IgD-negative memory B cell (primary cell): ENCODE results near the gene CELA3A. TPM values are rescaled to one million over a fixed set of nuclear protein-coding genes. Genes with fewer than 3 reads are reported as not detected.
"Not testable (repeated sequence)": the region's sequence is repeated elsewhere in the genome, so short reads cannot be mapped to it uniquely, and the experiment has no call there.

Source experiments
- H3K27ac Mint-ChIP-seq, 3 donors: one replicate each; pipeline ENCODE4 v1.8.0; 2020 to 2022; ENCODE audit warnings: mild to moderate bottlenecking in 3 of 3, mixed read lengths in 3 of 3, moderate library complexity in 1 of 3
- H3K27me3 Mint-ChIP-seq: one replicate; pipeline ENCODE4 v1.8.0; 2021; ENCODE audit warnings: mixed read lengths
- H3K36me3 Mint-ChIP-seq: one replicate; pipeline ENCODE4 v1.8.0; 2020; ENCODE audit warnings: mild to moderate bottlenecking, mixed read lengths
- H3K4me1 Mint-ChIP-seq, 3 donors: one replicate each; pipeline ENCODE4 v1.8.0; 2020 to 2022; ENCODE audit warnings: mixed read lengths in 3 of 3, mild to moderate bottlenecking in 1 of 3
- H3K4me3 Mint-ChIP-seq, 4 donors: one replicate each; pipeline ENCODE4 v1.8.0; 2020 to 2022; ENCODE audit warnings: mild to moderate bottlenecking in 4 of 4, mixed read lengths in 4 of 4, moderate library complexity in 3 of 4
- H3K9me3 Mint-ChIP-seq, 3 donors: one replicate each; pipeline ENCODE4 v1.8.0; 2020 to 2021; ENCODE audit warnings: mixed read lengths in 3 of 3, mild to moderate bottlenecking in 1 of 3
- polyA plus RNA-seq: library from polyadenylated mRNA; unstranded; fragments of 300-500 nt; fragmentation: Illumina TruSeq; gene quantifications from one replicate; pipeline ENCODE4 v1.2.3, GENCODE V29; 2021

Gene CELA3A
- polyA plus RNA-seq, 1 donor from 2014 or later, result not detected

DNA sequence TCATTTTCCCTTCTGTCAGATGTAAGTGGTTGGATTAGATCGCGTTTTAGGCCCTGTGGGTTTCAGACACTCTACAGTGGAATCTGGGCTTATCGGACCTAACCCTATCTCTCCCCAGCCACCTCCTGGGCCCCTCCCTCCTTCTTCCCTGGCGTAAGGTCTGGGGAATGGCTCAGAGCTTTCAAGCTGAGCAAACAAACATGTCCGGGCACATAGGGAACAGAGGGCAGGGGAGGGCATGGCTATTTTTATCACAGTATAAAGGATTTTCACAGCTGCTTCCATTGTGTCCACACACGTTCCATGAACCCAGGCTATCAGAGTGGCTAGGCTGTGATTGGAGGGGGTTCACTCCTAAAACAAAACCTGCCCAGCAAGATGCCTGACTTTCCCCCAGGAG, 26.8 kb upstream of the CELA3A start:
- not testable (repeated sequence) for H3K36me3 Mint-ChIP-seq, H3K4me3 Mint-ChIP-seq, H3K27ac Mint-ChIP-seq, H3K9me3 Mint-ChIP-seq, H3K27me3 Mint-ChIP-seq, H3K4me1 Mint-ChIP-seq

DNA sequence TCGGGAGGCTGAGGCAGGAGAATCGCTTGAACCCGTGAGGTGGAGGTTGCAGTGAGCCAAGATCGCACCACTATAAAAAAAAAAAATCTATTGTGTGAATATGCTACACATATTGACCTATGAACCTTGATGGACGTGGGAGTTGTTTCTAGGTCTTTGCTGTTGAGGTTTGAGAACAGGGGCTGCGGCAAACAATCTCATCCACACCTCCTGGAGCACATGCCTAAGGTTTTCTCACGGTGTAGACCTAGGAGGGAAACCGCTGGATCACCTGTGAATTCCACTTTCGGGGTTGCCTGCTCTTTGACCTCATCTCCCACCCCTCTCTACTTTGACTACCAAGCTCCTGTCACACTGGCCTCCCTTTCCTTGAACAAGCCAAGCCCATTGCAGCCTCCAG, 26.2 kb upstream of the CELA3A start:
- H3K9me3 Mint-ChIP-seq, H3K36me3 Mint-ChIP-seq, H3K27me3 Mint-ChIP-seq, H3K27ac Mint-ChIP-seq, H3K4me1 Mint-ChIP-seq, H3K4me3 Mint-ChIP-seq: not testable (repeated sequence)

DNA sequence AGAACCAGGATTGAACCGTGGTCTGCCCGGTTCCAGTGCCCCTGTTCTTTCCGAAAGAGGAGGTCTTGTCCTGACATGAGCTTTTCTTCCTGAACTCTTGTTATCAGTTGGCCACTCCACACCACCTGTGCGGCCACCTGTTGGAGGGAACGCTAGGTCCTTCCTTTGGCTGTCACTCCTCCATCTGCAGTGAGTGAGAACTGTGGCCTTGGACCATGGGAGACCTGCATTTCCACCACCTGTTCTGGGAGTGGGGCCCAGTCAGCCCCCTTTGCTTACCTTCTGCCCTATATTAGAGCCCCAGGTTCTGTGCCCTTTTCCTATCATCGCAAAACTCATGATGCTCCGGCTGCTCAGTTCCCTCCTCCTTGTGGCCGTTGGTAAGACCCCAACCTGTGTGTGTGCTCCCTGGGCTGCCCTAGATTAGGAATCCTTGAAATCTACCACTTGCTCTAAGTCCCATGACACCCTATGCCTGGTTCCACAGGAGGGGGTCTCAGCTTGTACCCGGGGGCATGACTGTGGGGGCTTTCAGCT, 24.7 kb upstream of the CELA3A start, which contains the start of gene CELA3B:
TSS of gene CELA3B (plus strand) at position 320 of the 537 bp plus-strand sequence. CDS start at position 338, 18 bp downstream.
- not testable (repeated sequence) for H3K9me3 Mint-ChIP-seq, H3K36me3 Mint-ChIP-seq, H3K27ac Mint-ChIP-seq, H3K27me3 Mint-ChIP-seq, H3K4me1 Mint-ChIP-seq
- peak within 1 kb of the TSS in 1 of 4 donors; percentile 8 for H3K4me3 Mint-ChIP-seq

DNA sequence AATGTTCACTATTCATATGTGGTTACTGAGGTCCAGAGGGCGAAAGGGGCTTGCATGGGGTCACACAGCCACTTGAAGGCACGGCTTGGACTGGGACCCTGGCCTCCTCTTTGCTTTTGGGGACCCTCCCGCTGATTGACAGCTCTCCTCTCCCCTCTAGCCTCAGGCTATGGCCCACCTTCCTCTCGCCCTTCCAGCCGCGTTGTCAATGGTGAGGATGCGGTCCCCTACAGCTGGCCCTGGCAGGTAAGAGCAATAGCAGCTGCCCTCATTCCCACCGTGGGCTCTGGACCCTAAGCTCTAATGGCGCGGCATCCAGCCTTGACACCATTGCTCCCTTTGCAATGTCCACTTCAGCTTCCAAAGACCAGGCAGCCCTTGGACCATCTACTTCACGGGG, 23.2 kb upstream of the CELA3A start:
- H3K27ac Mint-ChIP-seq, H3K9me3 Mint-ChIP-seq, H3K4me3 Mint-ChIP-seq, H3K4me1 Mint-ChIP-seq, H3K36me3 Mint-ChIP-seq, H3K27me3 Mint-ChIP-seq: not testable (repeated sequence)

DNA sequence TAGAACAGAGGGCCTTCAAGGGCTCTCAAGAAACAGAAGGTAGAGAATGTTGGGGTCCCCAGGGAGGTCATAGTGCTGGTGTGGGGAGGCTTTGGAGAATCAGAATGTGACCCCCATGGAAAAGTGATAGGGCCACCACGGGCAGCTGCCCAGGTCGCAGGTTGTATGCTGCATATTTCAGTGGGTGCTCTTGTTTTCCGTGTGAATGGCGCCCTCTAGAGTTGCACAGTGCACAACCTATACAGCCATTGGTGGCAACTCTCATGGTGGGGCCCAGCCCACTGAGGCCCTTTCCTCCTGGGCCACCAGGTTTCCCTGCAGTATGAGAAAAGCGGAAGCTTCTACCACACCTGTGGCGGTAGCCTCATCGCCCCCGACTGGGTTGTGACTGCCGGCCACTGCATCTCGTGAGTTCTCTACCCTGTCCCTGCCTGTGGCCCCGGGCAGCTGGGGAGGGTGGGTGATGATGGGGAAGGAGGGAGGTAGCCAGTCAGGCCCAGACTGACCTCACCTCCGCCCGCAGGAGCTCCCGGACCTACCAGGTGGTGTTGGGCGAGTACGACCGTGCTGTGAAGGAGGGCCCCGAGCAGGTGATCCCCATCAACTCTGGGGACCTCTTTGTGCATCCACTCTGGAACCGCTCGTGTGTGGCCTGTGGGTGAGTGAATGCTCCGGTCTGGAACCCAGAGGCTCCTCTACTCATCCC, 20.8 kb upstream of the CELA3A start:
- not testable (repeated sequence) for H3K9me3 Mint-ChIP-seq, H3K36me3 Mint-ChIP-seq, H3K4me3 Mint-ChIP-seq, H3K27ac Mint-ChIP-seq, H3K27me3 Mint-ChIP-seq, H3K4me1 Mint-ChIP-seq

DNA sequence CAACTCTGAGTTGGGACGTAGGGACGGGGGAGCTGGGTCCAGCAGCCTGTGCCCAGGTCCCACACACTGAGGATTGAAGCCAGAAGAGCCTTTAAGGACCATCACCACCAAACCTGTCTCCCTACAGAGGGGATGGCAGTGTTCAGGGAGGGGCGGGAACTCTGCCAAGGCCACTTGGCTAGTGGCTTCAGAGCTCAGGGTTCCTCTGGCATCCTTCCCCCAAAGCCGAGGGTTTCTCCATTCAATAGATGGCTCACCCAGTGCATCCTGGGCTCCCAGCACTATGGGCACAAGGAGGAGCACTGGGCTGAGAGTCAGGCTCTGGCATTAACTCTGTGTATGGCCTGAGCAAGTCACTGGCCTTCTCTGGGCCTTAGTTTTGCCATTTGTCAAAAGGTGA, 20.2 kb upstream of the CELA3A start:
- H3K36me3 Mint-ChIP-seq, H3K4me1 Mint-ChIP-seq, H3K27me3 Mint-ChIP-seq, H3K9me3 Mint-ChIP-seq, H3K27ac Mint-ChIP-seq, H3K4me3 Mint-ChIP-seq: not testable (repeated sequence)

DNA sequence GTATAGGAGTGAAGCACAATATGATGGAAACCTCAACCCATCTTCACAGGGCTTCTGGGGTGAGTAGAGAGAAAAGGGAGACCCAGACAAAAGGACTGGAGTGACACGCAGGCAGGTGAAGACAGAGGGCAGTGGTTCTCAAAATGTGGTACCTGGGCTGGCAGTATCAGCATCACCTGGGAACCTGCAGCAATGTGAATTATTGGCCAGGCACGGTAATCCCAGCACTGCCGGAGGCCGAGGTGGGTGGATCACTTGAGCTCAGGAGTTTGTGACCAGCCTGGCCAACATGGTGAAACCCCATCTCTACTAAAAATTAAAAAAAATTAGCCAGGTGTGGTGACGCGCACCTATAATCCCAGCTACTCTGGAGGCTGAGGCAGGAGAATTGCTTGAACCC, 19.3 kb upstream of the CELA3A start:
- H3K36me3 Mint-ChIP-seq, H3K27me3 Mint-ChIP-seq, H3K9me3 Mint-ChIP-seq, H3K27ac Mint-ChIP-seq, H3K4me3 Mint-ChIP-seq, H3K4me1 Mint-ChIP-seq: not testable (repeated sequence)

DNA sequence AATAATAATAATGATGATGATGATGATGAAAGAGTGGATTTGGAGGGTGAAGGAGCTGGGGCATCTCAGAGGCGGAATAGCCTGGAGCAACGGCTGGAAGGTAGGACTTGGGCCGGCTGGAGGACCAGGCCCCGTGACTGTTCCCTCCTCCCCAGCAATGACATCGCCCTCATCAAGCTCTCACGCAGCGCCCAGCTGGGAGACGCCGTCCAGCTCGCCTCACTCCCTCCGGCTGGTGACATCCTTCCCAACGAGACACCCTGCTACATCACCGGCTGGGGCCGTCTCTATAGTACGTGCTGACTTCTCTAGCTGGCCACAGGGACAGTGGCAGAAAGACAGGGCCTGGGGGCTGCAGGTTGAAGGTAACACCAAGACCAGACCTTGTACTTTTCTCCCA, 17.9 kb upstream of the CELA3A start:
- H3K27ac Mint-ChIP-seq, H3K9me3 Mint-ChIP-seq, H3K27me3 Mint-ChIP-seq, H3K36me3 Mint-ChIP-seq, H3K4me3 Mint-ChIP-seq, H3K4me1 Mint-ChIP-seq: not testable (repeated sequence)

DNA sequence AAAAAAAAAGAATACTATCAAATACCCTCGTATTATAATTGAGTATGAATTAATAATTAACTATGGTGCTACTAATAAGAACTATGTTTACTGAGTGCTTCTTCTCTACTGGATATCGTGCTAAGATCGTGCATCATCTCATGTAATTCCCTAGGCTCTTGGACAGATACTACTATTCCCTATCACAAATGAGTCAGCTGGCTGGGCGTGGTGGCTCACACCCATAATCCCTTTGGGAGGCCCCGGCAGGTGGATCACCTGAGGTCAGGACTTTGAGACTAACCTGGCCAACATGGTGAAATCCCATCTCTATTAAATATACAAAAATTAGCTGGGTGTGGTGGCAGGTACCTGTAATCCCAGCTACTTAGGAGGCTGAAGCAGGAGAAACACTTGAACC, 15.6 kb upstream of the CELA3A start:
- not testable (repeated sequence) for H3K4me1 Mint-ChIP-seq, H3K9me3 Mint-ChIP-seq, H3K27me3 Mint-ChIP-seq, H3K4me3 Mint-ChIP-seq, H3K27ac Mint-ChIP-seq, H3K36me3 Mint-ChIP-seq

DNA sequence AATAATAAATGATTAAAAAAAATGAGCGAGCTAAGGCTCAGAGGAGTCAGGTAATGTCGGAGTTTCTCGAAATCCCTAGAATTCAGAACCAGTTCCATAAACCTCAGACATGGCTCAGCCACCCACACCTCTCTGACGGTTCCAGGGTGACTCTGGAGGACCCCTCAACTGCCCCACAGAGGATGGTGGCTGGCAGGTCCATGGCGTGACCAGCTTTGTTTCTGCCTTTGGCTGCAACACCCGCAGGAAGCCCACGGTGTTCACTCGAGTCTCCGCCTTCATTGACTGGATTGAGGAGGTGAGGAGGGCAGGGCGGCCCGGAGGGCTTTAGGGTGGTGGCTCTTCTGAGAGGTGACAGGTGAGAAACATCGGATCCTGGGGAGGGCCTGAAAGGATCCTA, 15.1 kb upstream of the CELA3A start:
- not testable (repeated sequence) for H3K27ac Mint-ChIP-seq, H3K4me3 Mint-ChIP-seq, H3K36me3 Mint-ChIP-seq, H3K27me3 Mint-ChIP-seq, H3K9me3 Mint-ChIP-seq, H3K4me1 Mint-ChIP-seq

DNA sequence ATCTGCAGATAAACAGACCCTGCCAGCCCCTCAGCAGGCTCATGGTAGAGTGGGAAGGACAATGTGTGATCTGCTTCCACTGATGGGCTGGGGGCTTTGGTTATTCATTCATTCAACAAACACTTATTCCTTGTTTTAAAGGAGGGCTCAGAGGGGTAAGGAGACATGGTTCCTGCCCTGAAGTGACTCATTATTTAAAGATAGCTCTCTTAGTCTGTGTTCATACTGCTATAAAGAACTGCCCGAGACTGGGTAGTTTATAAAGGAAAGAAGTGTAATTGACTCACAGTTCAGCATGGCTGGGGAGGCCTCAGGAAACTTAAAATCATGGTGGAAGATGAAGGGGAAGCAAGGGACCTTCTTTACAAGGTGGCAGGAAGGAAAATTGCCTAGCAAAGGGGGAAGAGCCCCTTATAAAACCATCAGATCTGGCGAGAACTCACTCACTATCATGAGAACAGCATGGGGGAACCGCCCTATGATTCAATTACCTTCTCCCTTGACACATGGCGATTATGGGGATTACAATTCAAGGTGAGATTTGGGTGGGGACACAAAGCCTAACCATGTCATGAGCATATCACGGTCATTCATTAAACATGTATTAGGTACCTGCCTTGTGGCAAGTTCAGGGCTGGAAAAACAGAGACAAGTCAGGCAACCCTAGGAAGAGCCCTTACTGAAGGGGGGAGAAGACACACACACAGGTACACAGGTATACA, 11.6 kb upstream of the CELA3A start:
- not testable (repeated sequence) for H3K27me3 Mint-ChIP-seq, H3K9me3 Mint-ChIP-seq, H3K4me1 Mint-ChIP-seq, H3K27ac Mint-ChIP-seq, H3K4me3 Mint-ChIP-seq, H3K36me3 Mint-ChIP-seq

DNA sequence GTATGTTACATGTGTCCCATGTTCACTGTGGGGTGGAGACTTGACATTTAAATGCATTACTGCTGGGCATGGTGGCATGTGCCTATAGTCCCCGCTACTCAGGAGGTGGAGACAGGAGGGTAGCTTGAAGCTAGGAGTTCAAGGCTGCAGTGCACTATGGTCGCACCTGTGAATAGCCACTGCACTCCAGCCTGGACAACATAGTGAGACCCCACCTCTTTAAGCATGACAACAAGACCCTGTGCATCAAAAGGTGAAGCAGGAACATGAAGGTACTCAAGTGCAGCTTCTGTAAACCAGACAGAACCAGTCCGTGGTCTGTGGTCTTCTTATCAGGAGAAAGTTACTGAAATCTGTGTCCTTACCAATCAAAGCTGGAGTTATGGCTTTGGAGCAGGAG, 9.3 kb upstream of the CELA3A start:
- H3K36me3 Mint-ChIP-seq, H3K27ac Mint-ChIP-seq: not testable (repeated sequence)

DNA sequence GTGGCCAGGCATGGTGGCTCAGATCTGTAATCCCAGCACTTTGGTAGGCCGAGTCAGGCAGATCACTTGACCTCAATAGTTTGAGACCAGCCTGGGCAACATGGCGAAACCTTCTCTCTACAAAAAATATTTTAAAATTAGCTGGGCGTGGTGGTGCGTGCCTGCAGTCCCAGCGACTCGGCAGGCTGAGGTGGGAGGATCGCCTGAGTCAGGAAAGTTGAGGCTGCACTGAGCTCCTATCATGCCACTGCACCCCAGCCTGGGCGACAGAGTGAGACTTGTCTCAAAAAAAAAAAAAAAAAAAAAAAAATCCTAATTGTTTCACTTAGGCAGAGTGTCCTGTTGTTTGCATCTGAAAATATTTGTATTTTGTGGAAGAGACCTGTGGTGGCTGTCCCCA, 6.7 kb upstream of the CELA3A start:
- H3K27me3 Mint-ChIP-seq, H3K4me3 Mint-ChIP-seq, H3K27ac Mint-ChIP-seq, H3K9me3 Mint-ChIP-seq, H3K4me1 Mint-ChIP-seq, H3K36me3 Mint-ChIP-seq: not testable (repeated sequence)

More for the DNA sequence above, 9.3 kb upstream of the CELA3A start:
- H3K4me1 Mint-ChIP-seq, H3K4me3 Mint-ChIP-seq, H3K27me3 Mint-ChIP-seq, H3K9me3 Mint-ChIP-seq: not testable (repeated sequence)

DNA sequence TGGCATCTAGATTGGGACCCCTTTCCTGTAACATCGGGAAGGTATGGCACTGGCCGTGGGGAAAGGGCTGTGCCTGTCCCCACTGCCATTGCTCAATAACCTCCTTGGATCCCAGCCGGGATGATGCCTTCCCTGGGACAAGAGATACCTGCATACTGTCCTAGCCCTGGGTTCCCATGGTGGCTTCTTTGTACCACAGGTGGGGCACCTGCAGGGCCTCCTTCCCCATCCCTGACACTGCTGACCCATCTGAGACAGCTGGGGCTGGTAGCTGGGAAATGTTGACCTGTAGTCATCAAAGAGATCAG, 4.8 kb upstream of the CELA3A start:
- not testable (repeated sequence) for H3K4me3 Mint-ChIP-seq, H3K9me3 Mint-ChIP-seq, H3K36me3 Mint-ChIP-seq, H3K27me3 Mint-ChIP-seq, H3K27ac Mint-ChIP-seq, H3K4me1 Mint-ChIP-seq

DNA sequence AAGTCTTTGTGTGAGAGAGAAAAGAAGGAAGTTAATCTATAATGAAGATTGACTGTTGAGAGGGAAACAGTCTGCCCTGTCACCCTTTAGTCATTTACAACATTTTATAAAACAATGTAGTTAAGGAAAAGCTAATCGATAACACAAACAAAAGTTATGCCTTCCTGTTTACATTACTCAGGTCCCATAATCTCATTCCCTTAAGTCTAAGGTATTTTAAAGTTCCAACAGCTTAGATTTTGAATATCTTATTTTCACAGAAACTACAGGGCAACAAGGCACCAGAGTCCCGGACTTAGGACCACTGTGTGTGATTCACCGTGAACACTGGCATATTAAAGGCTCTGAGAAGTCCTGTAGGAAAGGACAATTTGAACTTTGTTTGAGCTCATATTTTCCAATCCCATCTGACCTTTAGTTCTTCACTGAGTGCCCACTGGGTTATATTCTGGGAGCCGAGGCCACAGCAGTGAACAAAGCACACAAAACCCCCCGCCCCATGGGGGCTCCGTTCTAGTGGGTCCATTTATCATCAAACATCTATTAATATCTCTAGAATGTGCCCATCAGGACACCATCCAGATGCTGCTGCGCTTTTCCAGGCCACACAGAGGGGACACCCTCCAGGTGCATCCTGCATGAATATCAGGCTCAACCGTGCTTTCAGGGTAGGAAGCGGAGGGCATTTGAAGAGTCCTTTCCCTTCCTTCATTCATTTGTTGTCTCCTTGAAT, 3.4 kb upstream of the CELA3A start:
- H3K4me3 Mint-ChIP-seq, H3K9me3 Mint-ChIP-seq, H3K4me1 Mint-ChIP-seq, H3K36me3 Mint-ChIP-seq, H3K27ac Mint-ChIP-seq, H3K27me3 Mint-ChIP-seq: not testable (repeated sequence)

DNA sequence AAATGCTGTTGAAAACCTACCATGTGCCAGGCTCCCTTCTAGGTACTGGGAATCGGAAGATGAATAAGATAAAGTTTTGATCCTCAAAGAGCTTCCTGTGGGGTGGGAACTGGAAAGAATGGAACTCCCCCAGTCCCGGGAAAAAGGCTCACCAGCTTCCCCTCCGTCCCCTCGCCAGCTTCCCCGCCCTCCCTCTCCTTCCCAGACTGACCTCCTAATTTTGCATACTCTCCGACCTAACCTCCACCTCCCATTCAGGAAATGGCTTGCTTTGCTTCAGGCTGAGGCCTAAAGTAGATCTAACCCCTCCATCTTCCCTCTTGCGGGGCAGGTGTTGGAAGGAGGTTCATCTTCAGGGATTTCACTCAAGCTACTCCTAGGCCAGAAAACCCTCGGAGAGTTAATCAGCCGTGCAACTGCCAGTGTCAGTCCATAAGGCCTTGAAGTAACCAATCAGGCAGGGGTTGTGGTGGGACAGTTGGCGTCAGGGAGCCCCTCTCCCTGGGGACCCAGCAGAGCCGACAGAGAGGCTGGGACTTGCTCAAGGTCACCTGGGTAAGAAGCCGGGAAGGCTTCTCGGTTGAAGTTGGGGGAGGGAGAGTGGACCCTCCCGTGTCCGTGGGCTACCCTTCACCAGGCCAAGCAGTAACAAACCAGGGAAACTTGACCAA, 2.7 kb upstream of the CELA3A start:
- H3K27ac Mint-ChIP-seq, H3K36me3 Mint-ChIP-seq, H3K27me3 Mint-ChIP-seq, H3K4me1 Mint-ChIP-seq, H3K4me3 Mint-ChIP-seq, H3K9me3 Mint-ChIP-seq: not testable (repeated sequence)
